ENCODE results near the gene SARNP. TPM values are rescaled to one million over a fixed set of nuclear protein-coding genes. Genes with fewer than 3 reads are reported as not detected.
A peak's percentile ranks its signal among the peaks of the same experiment; 100 is the strongest.

The SARNP gene
- total and polyA plus RNA-seq, 2 experiments from 2014 or later: 103 to 118 TPM

GRCh38 chr12:55818886-55819285, 1.4 kb upstream of the SARNP start:
- Histone ChIP-seq H3K9me3 (ENCODE audit: low read depth) (no peaks in the 10 kb centered on the region), H3K27ac (peak overlapping the region; percentile 28), H3K79me2 (peaks cover 49% of the 10 kb centered on the region), H2AFZ (no peak overlapping the region), H3K4me1 (ENCODE audit: insufficient read depth) (peaks cover 8% of the 10 kb centered on the region), H3K9me2 (replicated peaks; ENCODE audit: insufficient read depth) (no peaks in the 10 kb centered on the region), H3K27me3 (no peaks in the 10 kb centered on the region), H4K20me1 (ENCODE audit: insufficient read depth, poor library complexity, severe bottlenecking) (peaks cover 30% of the 10 kb centered on the region), H3K36me3 (replicated peaks; ENCODE audit: insufficient read depth, low read depth) (no peaks in the 10 kb centered on the region), H3K4me2 (peak overlapping the region; percentile 87), H3K4me3 (peak overlapping the region; percentile 43)
- TF ChIP-seq EZH2 (IDR thresholded peaks at IDR 0.05; ENCODE audit: borderline replicate concordance) (no peak), EZH2phosphoT487 (IDR thresholded peaks at IDR 0.05; ENCODE audit: low read depth, severe bottlenecking, unreplicated experiment) (no peak), CTCF (IDR thresholded peaks at IDR 0.05; ENCODE audit: poor library complexity) (no peak)
- 89% methylated on average over 6 of the region's 6 CpGs for WGBS (ENCODE audit: low lambda C conversion rate, missing lambda C conversion rate)
- DNase-seq (ENCODE audit: low spot score): no peak

GRCh38 chr12:55818140-55818728, 710 bp upstream of the SARNP start:
- H3K36me3 ChIP-seq (replicated peaks; ENCODE audit: insufficient read depth, low read depth): no peaks in the 10 kb centered on the region
- peaks cover 55% of the 10 kb centered on the region for H3K79me2 ChIP-seq
- peak overlapping the region; percentile 87 for H3K4me2 ChIP-seq
- peaks cover 8% of the 10 kb centered on the region for H3K4me1 ChIP-seq (ENCODE audit: insufficient read depth)
- peaks cover 36% of the 10 kb centered on the region for H4K20me1 ChIP-seq (ENCODE audit: insufficient read depth, poor library complexity, severe bottlenecking)
- H3K27ac ChIP-seq: peak overlapping the region; percentile 28
- no peaks in the 10 kb centered on the region for H3K27me3 ChIP-seq
- TF ChIP-seq CTCF (IDR thresholded peaks at IDR 0.05; ENCODE audit: poor library complexity) (no peak), EZH2phosphoT487 (IDR thresholded peaks at IDR 0.05; ENCODE audit: low read depth, severe bottlenecking, unreplicated experiment) (no peak), EZH2 (IDR thresholded peaks at IDR 0.05; ENCODE audit: borderline replicate concordance) (no peak)
- WGBS (ENCODE audit: low lambda C conversion rate, missing lambda C conversion rate): 7% methylated on average over 14 of the region's 17 CpGs
- peak overlapping the region; percentile 43 for H3K4me3 ChIP-seq
- DNase-seq (ENCODE audit: low spot score): no peak
- H2AFZ ChIP-seq: peak overlapping the region; percentile 33
- no peaks in the 10 kb centered on the region for H3K9me2 ChIP-seq (replicated peaks; ENCODE audit: insufficient read depth)
- H3K9me3 ChIP-seq (ENCODE audit: low read depth): no peaks in the 10 kb centered on the region

GRCh38 chr12:55816881-55817344, 611 bp downstream of the SARNP start:
- no peaks in the 10 kb centered on the region for H3K9me2 ChIP-seq (replicated peaks; ENCODE audit: insufficient read depth)
- DNase-seq (ENCODE audit: low spot score): peak; percentile 49
- H3K27ac ChIP-seq: peak overlapping the region; percentile 90
- whole genome bisulfite sequencing (ENCODE audit: low lambda C conversion rate, missing lambda C conversion rate): under 1% methylated on average over 14 of the region's 14 CpGs
- H3K4me3 ChIP-seq: peak overlapping the region; percentile 70
- peaks cover 8% of the 10 kb centered on the region for H3K4me1 ChIP-seq (ENCODE audit: insufficient read depth)
- no peak for TF ChIP-seq EZH2phosphoT487 (IDR thresholded peaks at IDR 0.05; ENCODE audit: low read depth, severe bottlenecking, unreplicated experiment)
- no peak for TF ChIP-seq EZH2 (IDR thresholded peaks at IDR 0.05; ENCODE audit: borderline replicate concordance)
- no peak for TF ChIP-seq CTCF (IDR thresholded peaks at IDR 0.05; ENCODE audit: poor library complexity)
- no peaks in the 10 kb centered on the region for H3K36me3 ChIP-seq (replicated peaks; ENCODE audit: insufficient read depth, low read depth)
- H3K4me2 ChIP-seq: peak overlapping the region; percentile 86
- H4K20me1 ChIP-seq (ENCODE audit: insufficient read depth, poor library complexity, severe bottlenecking): peaks cover 50% of the 10 kb centered on the region
- H2AFZ ChIP-seq: peak overlapping the region; percentile 62
- no peaks in the 10 kb centered on the region for H3K27me3 ChIP-seq
- H3K9me3 ChIP-seq (ENCODE audit: low read depth): no peaks in the 10 kb centered on the region
- peaks cover 69% of the 10 kb centered on the region for H3K79me2 ChIP-seq

Measured in hepatocyte (in vitro differentiated cells).